CD4-positive, alpha-beta T cell treated with Interleukin-17A for 1 hour (primary cell): ENCODE data around the gene ABCG2.
"Not testable (repeated sequence)": the region's sequence is repeated elsewhere in the genome, so short reads cannot be mapped to it uniquely, and the experiment has no call there.

ENCODE experiments used
- DNase-seq: peaks from one replicate; pipeline ENCODE4 v3.0.0-alpha.2; 2020

Gene ABCG2

DNA sequence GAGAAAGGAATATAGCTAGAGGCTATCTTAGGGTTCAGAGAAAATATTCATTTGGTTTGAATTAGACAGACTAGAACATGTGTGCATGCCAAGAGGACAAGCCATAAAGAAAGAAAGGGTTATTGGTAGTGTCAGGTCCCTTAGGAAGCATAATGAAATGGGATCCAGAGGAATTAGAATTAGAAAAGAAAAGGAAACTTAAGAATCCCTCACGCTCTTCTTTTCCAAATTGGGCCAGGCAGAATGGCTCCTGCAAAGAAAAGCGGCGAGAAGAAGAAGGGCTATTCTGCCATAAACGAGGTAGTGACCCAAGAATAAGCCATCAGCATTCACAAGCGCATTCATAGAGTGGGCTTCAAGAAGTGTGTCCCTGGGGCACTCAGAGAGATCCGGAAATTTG is 4.9 kb upstream of the ABCG2 start:
- DNase-seq, result no peak

DNA sequence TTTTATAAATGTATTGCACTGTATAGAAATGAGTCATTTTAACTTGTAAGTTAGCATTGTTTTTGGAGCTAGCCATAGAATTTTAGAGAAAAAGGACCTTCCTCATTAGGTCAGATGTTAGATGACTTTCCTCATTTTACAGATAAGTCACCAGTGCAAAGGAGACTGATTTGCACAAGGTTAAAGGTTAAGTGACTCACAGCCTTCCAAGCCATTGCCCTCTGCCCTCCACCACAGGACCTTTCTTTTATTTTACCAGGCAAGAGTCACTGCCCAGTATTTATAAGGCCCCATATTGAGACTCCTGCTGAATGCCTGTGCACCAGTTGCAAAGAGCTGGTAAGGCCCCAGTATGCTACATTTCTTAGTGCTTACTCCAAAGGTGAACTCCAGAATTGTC is 4.2 kb upstream of the ABCG2 start:
- no peak for DNase-seq

DNA sequence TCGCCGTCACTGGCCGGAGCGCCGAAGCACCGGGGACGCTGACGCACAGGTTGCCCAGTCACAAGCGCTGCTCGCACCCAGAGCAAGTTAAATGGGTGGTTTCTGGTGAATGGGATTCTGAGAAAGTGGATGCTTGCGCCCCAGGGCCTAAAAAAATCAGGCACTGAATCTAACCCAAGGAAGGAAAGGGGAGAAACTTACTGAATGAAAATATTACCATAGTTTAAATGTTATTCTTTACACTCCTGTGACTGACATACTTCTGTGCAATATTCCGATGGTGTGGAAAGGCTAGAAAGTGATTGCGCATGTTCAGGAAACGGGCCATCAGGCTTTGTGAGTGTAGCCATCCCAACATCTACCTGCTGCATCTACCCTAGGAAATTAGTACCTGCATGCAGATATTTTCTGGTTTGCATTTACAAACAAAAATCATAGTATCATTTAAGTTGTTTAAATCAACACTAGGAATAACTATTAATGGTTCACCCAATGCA is 838 bp upstream of the ABCG2 start:
- no peak for DNase-seq

DNA sequence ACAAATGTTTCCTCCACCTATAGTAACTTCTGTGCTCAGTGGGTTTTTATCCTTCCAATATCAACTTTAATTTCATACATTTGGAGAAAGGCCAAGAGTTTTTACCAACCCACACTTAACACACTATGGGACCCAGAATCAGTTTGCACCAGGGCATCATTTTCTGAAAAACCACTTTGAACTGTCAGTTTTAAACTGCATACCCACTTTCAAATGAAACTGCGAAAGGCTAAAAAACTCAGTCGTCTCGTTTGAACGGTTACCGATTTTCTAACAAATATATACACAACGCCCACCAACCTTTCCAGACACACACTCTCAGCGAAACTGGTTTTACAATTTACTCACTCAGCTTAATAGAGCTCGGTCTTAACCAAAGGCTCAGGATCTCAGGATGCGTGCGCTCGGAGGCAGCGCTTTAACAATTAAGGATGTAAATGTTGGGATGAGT is 376 bp downstream of the ABCG2 start:
- DNase-seq, result no peak

DNA sequence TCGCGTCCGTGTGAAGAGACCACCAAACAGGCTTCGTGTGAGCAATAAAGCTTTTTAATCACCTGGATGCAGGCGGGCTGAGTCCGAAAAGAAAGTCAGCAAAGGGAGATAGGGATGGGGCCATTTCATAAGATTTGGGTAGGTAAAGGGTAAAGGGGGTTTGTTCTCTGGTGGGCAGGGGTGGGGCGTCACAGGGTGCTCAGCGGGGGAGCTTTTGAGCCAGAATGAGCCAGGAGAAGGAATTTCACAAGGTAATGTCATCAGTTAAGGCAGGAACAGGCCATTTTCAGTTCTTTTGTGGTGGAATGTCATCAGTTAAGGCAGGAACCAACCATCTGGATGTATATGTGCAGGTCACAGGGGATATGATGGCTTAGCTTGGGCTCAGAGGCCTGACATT is 6.1 kb downstream of the ABCG2 start:
- DNase-seq, result not testable (repeated sequence)

DNA sequence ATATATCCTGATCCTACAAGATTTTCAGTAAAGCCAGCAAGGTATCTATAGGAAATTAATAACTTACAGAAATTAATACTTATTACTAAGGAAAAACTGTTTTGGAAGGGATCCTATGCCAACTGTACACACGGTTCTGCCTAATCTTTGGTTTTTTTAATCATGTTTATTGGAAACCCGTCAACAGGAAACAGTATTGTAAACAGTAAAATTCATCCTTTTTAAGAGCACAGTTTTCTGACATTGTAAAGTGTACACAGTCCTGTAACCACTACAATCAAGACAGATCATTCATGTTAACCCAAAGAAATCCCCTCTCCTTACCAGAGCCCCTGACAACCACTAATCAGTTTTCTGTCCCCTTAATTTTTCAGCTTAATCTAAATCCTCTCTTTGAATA is 9.9 kb downstream of the ABCG2 start:
- no peak for DNase-seq

DNA sequence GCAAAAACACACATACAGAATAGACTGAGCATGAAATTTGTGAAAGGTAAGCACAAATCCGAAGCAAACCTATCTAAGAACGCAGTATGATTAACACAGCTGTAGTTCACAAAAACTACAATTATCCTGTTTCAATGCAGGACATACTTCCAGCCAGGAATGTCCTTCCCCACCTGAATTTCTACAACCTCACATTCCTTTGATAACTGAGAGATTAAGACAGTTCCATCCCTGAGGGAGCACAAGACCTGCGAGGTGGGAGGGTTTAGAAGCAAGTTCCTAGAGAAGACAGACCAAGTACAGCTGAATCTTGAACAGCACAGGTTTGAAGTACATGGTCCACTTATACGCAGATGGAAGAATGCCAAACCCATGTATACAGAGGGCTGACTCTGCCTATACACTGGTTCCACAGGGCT is 10.6 kb downstream of the ABCG2 start:
- no peak for DNase-seq

DNA sequence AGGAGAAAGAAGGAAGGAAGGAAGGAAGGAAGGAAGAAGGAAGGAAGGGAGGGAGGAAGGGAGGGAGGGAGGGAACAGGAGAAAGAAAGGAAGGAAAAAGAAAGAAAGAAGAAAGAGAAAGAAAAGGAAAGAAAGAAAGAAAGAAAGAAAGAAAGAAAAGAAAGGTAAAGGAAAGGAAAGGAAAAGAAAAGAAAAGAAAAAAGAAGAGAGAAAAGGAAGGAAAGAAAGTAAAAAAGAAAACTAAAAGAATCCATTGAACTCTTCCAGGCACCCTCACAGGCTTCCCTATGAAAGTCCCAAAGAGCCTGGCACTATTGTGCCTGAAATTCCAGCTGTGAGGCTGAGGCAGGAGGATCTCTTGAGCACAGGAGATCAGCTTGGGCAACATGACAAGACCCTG is 11.5 kb downstream of the ABCG2 start:
- no peak for DNase-seq

DNA sequence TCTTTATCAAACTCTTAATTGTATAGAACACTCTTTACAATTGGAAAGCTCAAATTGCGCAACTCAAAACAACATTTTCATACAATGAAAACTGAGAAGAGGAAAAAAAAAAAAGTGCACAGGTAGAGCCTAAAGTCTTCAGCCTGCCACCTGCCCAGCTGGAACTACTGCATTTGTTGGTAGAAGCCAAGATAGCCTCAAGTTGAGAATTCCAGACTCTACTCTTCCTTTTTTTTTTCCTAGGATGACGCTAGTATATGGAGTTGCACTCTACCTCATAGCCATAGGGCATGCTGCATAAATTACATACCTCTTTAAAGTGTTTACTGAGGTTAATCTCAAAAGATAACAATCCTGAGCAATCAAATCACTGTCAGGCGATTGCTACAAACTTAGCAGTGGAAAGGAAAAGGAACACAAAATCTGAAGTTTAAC is 13.6 kb downstream of the ABCG2 start:
- no peak for DNase-seq

DNA sequence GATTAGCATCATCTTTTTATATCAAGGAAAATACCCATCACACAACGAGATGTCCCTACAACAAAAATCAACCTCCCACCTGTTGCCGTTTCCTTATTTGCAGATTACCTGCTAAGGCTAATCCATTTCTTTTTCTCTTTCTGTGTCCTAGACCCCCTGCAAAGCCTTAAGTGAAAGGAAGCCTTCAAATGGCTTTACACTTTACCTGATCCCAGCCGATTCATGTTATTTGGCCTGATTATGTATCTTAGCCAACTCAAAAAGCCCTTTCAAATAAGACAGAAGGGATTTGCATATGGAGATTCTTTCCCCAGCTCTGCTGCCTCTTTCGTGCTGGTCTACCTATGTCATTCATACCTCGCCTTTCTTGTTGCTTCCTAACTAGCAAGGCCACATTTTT is 14.4 kb downstream of the ABCG2 start:
- DNase-seq, result no peak

DNA sequence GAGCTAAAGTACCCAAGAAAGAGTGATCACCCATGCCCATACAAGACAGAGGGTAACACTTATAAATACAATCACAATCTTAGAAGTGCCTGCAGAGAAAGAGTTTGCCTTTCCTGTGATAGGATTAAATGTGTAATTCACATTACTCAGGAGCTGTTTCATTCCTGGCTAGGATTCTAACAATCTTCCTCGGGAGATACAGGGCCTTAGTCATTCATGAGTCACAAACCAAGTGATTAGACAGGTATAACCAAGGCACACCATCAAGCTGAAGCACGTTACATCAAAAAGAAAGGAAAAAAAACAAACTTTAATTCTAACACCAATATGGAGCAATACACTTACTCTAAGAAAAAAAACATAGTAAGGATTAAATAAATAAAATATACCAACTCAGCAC is 14.9 kb downstream of the ABCG2 start:
- DNase-seq, result no peak

DNA sequence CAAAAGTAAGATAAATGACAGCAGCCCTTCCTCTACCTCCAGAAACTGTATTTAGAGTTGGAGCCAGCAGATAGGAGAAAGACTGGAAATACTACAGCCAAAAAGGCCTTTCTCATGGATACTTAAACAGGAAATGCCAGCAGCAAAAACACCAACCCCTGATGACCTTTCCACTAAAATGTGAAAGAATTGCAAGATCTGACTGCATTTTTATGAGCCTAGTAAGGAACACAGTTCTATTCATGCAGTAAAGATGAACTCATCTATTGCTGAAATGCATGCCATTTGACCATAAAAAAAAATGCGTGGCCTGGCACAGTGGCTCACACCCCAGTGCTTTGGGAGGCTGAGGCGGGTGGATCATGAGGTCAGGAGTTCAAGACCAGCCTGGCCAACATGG is 19.9 kb downstream of the ABCG2 start:
- no peak for DNase-seq

DNA sequence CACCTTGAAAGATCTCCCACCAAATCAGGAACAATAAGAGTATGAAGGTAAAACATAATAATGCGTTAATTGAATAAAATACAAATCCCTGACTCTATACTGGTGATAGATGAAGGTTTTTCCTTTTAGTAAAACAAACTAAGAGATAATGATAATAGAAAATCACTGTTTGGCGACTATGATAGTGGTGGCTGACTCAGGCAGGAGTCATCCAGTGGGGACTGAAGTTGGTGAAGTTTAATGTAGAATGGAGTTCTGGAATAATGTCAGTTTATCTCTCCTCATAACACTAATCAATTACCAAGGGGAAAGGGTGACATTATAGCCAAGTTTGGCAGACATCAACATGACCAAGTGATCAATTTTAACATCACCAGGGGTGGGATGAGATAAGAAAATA is 21.3 kb downstream of the ABCG2 start:
- DNase-seq, result no peak

DNA sequence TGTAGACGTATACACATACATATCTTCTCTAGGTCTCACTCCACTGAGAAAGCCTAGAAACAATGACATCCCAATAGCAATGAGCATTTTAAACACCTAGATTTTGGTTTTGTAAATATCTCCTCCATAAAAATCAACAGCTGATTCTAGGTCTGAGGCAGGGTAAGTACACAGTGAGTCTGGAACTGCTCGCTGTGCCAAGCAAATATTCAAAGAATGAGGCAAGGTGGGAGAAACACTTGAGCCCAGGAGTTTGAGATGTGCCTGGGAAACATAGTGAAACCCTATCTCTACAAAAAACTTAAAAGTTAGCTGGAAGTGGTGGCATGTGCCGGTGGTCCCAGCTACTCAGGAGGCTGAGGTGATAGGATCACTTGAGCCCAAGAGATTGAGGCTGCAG is 22.2 kb downstream of the ABCG2 start:
- DNase-seq, result no peak

DNA sequence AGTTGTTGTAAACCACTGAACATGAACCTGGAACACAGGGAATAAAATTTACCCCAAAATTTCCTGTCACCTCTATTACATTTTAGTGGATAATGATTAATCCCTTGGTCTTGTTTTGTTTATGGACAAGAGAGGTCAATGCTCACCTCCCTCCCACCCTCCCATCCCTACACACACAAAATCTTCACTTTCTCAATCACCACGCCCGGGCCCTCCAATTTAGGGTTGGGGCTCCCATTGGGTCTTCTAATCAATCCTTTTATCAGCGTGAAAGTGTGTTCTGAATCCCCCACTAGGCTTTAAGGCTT is 23.1 kb downstream of the ABCG2 start:
- no peak for DNase-seq

DNA sequence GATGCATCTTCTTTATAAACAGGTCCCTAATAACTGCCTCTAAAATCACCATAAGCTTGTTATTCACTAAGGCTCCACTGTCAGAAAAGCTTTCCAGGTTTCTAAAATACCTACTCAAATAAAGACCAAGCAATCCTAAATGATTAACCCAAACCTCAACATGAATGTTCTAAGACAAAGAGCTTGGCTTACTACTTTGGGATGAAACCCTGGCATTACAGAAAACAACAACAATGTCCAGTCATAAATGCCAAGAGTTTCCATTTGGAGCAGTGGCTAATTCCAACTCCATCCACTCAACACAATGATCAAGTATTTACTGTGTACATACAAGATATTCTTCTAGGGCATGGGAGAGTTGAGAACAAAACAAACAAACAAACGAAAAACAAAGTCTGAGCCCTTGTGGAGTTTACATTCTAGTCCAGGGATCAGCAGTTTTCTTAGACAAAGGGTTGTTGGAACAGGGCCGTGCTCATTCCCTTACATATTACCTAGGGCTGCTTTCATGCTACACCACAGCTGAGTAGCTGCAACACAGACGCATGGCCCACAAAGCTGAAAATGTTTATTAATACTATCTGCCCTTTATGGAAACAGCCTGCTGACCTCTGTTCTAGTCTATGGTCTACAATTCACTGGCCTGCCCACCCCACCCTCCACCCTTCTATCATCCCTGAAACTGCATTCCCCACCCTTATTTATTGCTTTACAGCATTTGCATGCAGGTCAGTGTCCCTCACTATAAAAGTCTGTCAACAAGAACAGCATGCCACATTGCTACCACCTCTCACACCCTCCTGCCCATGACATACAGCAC is 23.7 kb downstream of the ABCG2 start:
- DNase-seq, result no peak

DNA sequence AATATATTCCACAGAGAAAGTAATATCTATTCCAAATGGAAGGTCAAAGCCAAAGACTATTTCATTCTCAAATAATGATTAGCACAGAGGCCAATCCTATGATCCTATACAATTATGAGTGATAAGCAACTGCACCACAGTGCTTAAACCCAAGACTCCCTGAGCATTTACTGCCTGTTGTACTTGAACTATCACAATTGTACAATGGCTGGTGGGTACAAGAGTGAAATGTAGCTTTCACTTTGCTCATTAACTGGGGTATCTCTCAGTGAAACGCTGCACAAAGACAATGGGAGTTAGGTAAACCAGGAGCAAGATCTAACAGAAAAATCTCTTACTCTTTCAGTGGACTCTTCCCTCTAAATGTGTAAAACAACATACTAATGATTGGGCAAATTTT is 24.3 kb downstream of the ABCG2 start:
- no peak for DNase-seq

DNA sequence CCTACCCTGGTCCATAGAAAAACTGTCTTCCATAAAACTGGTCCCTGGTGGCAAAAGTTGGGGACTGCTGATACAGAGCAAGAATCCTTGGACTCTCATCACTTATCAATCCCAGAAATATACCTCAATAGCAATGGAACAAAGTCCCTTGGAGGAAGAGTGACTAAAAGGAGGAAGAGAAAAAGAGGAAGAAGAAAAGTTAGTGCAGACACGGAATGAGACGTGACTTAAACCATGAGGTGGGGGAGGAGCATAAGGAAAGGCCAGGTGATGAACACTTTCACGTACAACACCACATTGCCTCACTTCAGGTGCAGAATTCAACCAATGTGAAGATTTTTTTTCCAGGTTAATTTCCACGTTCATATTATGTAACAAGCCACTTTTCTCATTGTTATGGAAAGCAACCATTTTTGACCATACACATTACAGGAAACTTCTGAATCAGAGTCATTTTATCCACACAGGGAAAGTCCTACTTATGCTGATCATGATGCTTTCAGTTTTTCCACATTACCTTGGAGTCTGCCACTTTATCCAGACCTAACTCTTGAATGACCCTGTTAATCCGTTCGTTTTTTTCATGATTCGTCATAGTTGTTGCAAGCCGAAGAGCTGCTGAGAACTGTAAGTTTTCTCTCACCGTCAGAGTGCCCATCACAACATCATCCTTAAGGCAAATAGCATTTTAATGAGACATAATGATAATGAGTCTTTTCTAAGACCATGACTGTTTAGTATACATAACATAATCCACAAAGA is 27.7 kb downstream of the ABCG2 start:
- no peak for DNase-seq

DNA sequence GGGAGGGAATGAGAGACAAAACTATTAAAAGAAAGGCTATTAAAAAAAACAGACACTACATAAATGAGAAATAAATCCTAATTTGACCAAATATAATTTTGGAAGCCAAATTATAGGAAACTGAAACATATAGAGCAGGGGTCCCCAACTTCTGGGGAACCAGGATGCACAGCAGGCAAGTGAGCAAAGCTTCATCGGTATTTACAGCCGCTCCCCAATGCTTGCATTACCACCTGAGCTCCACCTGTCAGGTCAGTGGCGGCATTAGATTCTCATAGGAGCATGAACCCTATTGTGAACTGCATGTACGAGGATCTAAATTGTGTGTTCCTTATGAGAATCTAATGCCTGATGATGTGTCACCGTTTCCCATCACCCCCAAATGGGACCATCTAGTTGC is 28.4 kb downstream of the ABCG2 start:
- DNase-seq, result no peak

DNA sequence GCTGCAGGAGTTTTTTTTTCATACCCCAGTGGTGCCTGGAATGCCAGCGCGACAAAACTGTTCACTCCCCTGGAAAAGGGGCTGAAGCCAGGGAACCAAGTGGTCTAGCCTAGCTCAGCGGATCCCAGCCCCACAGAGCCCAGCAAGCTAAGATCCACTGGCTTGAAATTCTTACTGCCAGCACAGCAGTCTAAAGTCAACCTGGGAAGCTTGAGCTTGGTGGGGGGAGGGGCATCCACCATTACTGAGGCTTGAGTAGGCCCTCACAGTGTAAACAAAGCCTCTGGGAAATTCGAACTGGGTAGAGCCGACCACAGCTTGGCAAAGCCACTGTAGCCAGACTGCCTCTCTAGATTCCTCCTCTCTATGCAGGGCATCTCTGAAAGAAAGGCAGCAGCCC is 36.2 kb downstream of the ABCG2 start:
- DNase-seq, result not testable (repeated sequence)

DNA sequence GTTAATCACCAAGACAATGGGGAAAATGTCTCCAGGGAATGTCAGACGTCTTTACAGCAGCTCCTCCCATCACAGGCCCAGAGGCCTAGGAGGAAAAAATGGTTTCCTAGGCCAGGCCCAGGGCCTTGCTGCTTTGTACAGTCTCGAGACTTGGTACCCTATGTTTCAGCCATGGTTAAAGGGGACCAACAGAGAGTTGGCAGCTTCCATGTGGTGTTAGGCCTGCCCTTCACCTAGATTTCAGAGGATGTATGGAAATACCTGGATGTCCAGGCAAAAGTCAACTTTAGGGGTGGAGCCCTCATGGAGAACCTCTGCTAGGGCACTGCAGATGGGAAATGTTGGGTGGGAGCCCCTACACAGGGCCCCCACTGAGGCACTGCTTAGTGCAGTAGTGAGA is 38.5 kb downstream of the ABCG2 start:
- DNase-seq, result no peak

DNA sequence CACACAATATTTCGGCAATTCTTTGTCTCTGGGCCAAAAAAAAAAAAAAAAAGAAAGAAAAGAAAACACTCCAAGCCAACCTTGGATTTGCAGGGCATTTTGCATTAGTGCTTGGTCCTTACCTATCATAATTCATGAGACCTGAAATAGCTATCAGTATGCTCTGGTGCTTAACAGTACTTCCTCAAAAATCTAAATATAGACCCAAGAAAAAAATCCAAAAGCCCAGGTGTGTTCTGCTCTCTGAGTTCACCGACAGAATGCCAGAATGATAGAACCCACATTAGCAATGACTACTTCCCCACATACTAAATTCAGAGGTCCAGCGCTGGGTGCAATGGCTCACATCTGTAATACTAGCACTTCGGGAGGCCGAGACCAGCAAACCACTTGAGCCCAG is 42.9 kb downstream of the ABCG2 start:
- no peak for DNase-seq

DNA sequence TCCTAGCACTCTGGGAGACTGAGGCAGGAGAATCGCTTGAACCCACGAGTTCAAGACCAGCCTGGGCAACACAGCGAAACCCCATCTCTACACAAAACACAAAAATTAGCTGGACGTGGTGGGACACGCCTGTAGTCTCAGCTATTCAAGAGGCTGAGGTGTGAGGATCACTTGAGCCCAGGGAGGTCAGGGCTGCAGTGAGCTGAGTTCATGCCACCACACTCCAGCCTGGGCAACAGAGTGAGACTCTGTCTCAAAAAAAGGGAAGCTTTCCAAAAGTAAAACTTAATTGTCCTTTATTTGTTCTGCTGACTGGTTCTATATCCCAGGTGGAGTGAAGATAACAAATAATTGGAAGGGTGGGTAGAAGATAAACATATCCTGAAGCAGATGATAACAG is 45.6 kb downstream of the ABCG2 start:
- no peak for DNase-seq

DNA sequence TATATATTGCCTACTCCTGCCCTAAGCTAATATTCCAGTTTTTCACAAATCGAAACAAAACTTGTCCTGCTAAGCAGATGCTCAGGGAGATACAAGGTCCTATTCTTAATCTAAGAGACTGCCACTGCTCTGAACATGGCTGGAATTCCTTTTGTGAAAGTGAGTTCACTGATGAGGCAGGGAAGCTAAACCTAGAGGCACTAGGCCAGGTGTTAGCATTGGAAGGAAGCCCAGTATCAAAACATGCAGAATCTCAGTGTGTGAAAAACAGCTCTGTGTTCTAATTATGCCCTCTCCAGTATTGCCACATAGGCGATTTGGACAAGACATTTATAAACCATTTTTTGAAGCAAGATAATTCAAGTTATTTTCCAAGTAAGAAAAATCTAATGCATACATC is 47.6 kb downstream of the ABCG2 start:
- DNase-seq, result no peak
